MCF 10A (cell line): Measurements from ENCODE around the gene ORMDL2. TPM values are rescaled to one million over a fixed set of nuclear protein-coding genes. Genes with fewer than 3 reads are reported as not detected.

Source experiments
- BruUV-seq: library from RNA; stranded (reverse); fragments of 400-500 nt; replicated peaks from 2 replicates; lab custom pipeline; 2021; lab: Mats Ljungman, UMichigan
- CTCF ChIA-PET: fragments of 300-600 bp; sonication (Branson Sonifier 250); formaldehyde crosslinking; extraction: SDS; loops from one replicate; lab custom pipeline; 2021; ENCODE audit warnings: antibody characterized with exemption, inconsistent platforms; lab: Yijun Ruan, JAX
- POLR2A ChIA-PET: fragments of 300-600, 350-650 bp; sonication (Branson Sonifier 250); formaldehyde crosslinking; extraction: SDS; loops from one replicate; lab custom pipeline; 2020; ENCODE audit warnings: antibody characterized with exemption, inconsistent platforms; lab: Yijun Ruan, JAX
- DNase-seq: peaks from one replicate; pipeline ENCODE4 v3.0.0-alpha.2; 2018; ENCODE audit not compliant: unreplicated experiment
- H3K27ac Mint-ChIP-seq: one replicate; pipeline ENCODE4 v1.8.0; 2022; ENCODE audit warnings: mild to moderate bottlenecking, low read depth, mixed read lengths; ENCODE audit not compliant: unreplicated experiment
- H3K27me3 Mint-ChIP-seq: one replicate; pipeline ENCODE4 v1.8.0; 2022; ENCODE audit warnings: mixed read lengths; ENCODE audit not compliant: insufficient read depth, unreplicated experiment
- H3K36me3 Mint-ChIP-seq: one replicate; pipeline ENCODE4 v1.8.0; 2022; ENCODE audit warnings: mild to moderate bottlenecking, moderate library complexity, mixed read lengths; ENCODE audit not compliant: insufficient read depth, unreplicated experiment
- H3K4me1 Mint-ChIP-seq: one replicate; pipeline ENCODE4 v1.8.0; 2022; ENCODE audit warnings: mixed read lengths; ENCODE audit not compliant: insufficient read depth, unreplicated experiment
- H3K4me3 Mint-ChIP-seq: one replicate; pipeline ENCODE4 v1.8.0; 2022; ENCODE audit warnings: mild to moderate bottlenecking, moderate library complexity, mixed read lengths; ENCODE audit not compliant: unreplicated experiment
- H3K9me3 Mint-ChIP-seq: one replicate; pipeline ENCODE4 v1.8.0; 2022; ENCODE audit warnings: mixed read lengths; ENCODE audit not compliant: unreplicated experiment
- CTCF ChIP-seq: fragments of 200-600 bp; IDR thresholded peaks from one replicate; pipeline ENCODE4 v1.8.0; 2022; ENCODE audit warnings: antibody characterized with exemption, mild to moderate bottlenecking; ENCODE audit not compliant: unreplicated experiment
- intact Hi-C: fragments of 100-400 bp; cut with micrococcal nuclease; formaldehyde crosslinking; loops from 2 replicates; pipeline ENCODE4 v1.14.1; 2022
- total RNA-seq: library from RNA; stranded (reverse); gene quantifications from 2 replicates; pipeline ENCODE4 v1.2.3, GENCODE V29; 2022

The ORMDL2 gene
- total RNA-seq, 1 experiment from 2014 or later, result 54.6 TPM

GRCh38 chr12:55822228-55822627, 4.4 kb downstream of the ORMDL2 start:
- TF ChIP-seq CTCF, result peak; percentile 23
- peaks cover 50% of the 10 kb centered on the region for H3K36me3 Mint-ChIP-seq
- H3K9me3 Mint-ChIP-seq, result no peaks in the 10 kb centered on the region
- H3K27ac Mint-ChIP-seq, result no peak overlapping the region
- H3K4me1 Mint-ChIP-seq, result peaks cover 21% of the 10 kb centered on the region
- POLR2A ChIA-PET, result interaction anchor here (8.3 kb wide), 1 partner anchor 107 kb away, joined by 207 read pairs; the partner anchor contains the start of genes DGKA and PYM1
- CTCF ChIA-PET, result interaction anchor here (0.6 to 1.3 kb wide), 3 partner anchors 27 to 127 kb away, joined by 3 to 4 read pairs (median 3); no protein-coding TSS in a partner anchor
- intact Hi-C loops, result no loop called here
- no peak overlapping the region for H3K4me3 Mint-ChIP-seq
- no TSS peak for BruUV-seq
- peak; percentile 18 for DNase-seq
- no peaks in the 10 kb centered on the region for H3K27me3 Mint-ChIP-seq

DNA sequence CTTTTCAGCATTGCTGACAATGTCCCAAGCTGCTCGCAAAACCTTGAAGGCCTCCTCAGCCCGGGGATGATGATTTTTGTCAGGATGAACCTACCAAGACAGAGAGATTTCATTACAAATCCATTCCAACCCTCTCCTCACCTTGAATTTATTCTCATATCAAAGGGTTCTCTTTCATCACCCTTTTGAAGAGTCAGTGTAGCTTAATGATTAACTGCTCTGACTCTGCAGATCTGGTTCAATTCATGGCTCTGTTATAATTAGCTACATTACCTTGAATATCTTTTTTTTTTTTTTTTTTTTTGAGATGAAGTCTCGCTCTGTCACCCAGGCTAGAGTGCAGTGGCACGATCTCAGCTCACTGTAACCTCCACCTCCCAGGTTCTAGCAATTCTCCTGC, 5.6 kb downstream of the ORMDL2 start:
- no peak overlapping the region for H3K4me3 Mint-ChIP-seq
- H3K27me3 Mint-ChIP-seq, result no peaks in the 10 kb centered on the region
- CTCF ChIA-PET, result interaction anchor here (1.2 to 1.3 kb wide), 3 partner anchors 85 to 117 kb away, joined by 3 to 6 read pairs (median 5); no protein-coding TSS in a partner anchor
- BruUV-seq, result no TSS peak
- no peaks in the 10 kb centered on the region for H3K9me3 Mint-ChIP-seq
- DNase-seq, result no peak
- H3K36me3 Mint-ChIP-seq, result peaks cover 54% of the 10 kb centered on the region
- peaks cover 21% of the 10 kb centered on the region for H3K4me1 Mint-ChIP-seq
- intact Hi-C loops, result no loop called here
- POLR2A ChIA-PET, result interaction anchor here (8.3 kb wide), 1 partner anchor 106 kb away, joined by 207 read pairs; the partner anchor contains the start of genes DGKA and PYM1
- H3K27ac Mint-ChIP-seq, result peak overlapping the region; percentile 7
- TF ChIP-seq CTCF, result no peak

DNA sequence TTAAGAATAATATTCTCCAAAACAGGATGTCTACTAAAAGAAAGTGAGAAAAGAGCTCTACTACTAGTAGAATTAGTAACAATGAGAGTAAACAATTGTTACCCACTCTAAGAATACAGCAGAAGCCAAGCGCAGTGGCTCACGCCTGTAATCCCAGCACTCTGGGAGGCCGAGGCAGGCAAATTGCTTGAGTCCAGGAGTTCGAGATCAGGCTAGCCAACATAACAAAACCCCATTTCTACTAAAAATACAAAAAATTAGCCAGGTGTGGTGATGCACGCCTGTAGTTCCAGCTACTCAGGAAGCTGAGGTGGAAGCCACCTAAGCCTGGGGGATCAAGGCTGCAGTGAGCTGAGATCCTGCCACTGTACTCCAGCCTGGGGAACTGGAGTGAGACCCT, 6.9 kb downstream of the ORMDL2 start:
- H3K27me3 Mint-ChIP-seq, result no peaks in the 10 kb centered on the region
- no TSS peak for BruUV-seq
- no peak for TF ChIP-seq CTCF
- H3K36me3 Mint-ChIP-seq, result peaks cover 58% of the 10 kb centered on the region
- H3K4me3 Mint-ChIP-seq, result no peak overlapping the region
- intact Hi-C loops, result no loop called here
- ChIA-PET POLR2A (interaction anchor here (1.0 to 1.2 kb wide), 3 partner anchors 94 to 293 kb away, joined by 3 read pairs; partner anchors contain the start of gene ZC3H10), CTCF (interaction anchor here (0.9 to 1.1 kb wide), 3 partner anchors 101 to 294 kb away, joined by 3 to 5 read pairs (median 4); partner anchors contain the start of gene ZC3H10)
- H3K4me1 Mint-ChIP-seq, result peaks cover 14% of the 10 kb centered on the region
- no peaks in the 10 kb centered on the region for H3K9me3 Mint-ChIP-seq
- DNase-seq, result no peak
- peak overlapping the region; percentile 7 for H3K27ac Mint-ChIP-seq

- Mint-ChIP-seq H3K4me1 (peaks cover 35% of the 10 kb centered on the region), H3K27ac (peak overlapping the region; percentile 49), H3K36me3 (peaks cover 30% of the 10 kb centered on the region), H3K27me3 (no peaks in the 10 kb centered on the region), H3K4me3 (peak overlapping the region; percentile 97), H3K9me3 (no peaks in the 10 kb centered on the region)
- DNase-seq, result no peak
- ChIA-PET CTCF (interaction anchor here (1.0 to 1.3 kb wide), 3 partner anchors 10 to 98 kb away, joined by 4 to 6 read pairs (median 6); partner anchors contain the start of genes ORMDL2 and SARNP), POLR2A (interaction anchor here (6.8 kb wide), 1 partner anchor 10 kb away, joined by 129 read pairs; the partner anchor contains the start of genes ORMDL2 and SARNP)
- no peak for TF ChIP-seq CTCF
- BruUV-seq, result no TSS peak
- intact Hi-C loops, result no loop called here
Measured at GRCh38 chr12:55827806-55828205, 10.0 kb downstream of the ORMDL2 start.
